GM04504 (cell line): Measurements from ENCODE around the gene FARP1.

Experiments used
- DNase-seq: peaks from one replicate; pipeline ENCODE4 v3.0.0-alpha.2; 2012; ENCODE audit warnings: low read depth

Gene FARP1

DNA sequence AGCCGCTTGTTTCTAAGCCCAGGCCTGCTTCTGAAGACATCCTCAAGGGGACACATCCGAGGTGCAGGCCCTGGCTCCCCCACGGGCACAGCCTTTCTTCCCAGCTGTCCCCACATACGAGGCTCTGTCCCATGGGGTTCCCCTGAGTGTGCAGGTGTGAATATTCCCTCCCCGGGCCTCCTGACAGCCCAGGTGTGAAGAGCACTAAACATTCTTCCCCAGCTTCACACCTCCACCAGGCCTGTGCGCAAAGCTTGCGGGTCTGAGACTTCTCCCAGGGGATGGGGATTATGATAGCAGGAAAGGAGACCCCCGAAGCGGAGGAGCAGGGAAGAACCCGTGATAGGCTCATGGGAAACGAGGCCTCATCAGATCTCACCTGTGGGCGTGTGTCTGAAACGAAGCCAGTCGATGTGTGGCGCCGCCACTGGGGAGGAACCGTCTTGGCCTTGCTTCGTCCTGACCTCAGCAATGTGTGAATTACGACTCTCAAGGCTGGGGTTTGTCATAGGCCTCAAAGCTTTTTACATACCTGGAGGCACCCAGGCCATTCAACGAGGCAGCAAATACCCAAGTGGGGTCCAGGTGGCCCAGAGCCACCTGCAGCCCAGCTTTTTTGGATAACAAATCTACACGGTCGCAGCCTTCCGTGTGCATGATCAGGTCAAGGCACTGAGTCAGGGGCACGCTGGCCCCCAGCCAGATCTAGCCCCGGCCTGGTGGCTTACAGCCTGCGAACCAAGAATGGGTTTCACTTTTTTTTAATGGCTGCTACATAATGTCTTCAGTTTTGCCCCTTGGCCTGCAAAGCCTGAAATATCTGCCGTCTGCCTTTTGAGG lies 299.7 kb downstream of the FARP1 start:
- no peak for DNase-seq

- peak; percentile 83 for DNase-seq
Measured at GRCh38 chr13:98443329-98443728, 300.4 kb downstream of the FARP1 start.

GRCh38 chr13:98443800-98444325 lies 301.0 kb downstream of the FARP1 start:
- no peak for DNase-seq

- DNase-seq, result no peak
Measured at GRCh38 chr13:98444381-98444780, 301.5 kb downstream of the FARP1 start.

- no peak for DNase-seq
Measured at GRCh38 chr13:98445340-98446233, 302.7 kb downstream of the FARP1 start.

DNA sequence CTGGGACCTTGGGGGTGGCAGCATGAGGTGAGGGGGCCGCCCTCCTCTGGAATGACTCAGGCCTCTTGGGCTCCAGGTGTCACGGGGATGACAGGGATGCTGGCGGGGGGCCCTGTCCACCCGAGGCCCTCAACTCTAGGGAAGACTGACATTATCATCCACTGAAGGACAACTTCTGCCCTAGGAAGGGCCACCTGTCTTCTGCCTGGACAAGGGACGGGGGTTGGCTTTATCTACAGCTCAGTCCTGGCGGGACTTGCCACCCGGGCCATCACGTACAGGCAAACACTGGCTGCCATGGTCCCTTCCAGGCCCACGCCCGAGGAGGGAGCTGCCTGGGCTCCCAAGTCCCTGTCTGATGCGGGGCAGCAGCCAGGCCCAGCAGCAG lies 303.3 kb downstream of the FARP1 start:
- no peak for DNase-seq

GRCh38 chr13:98447130-98447529 lies 304.2 kb downstream of the FARP1 start:
- no peak for DNase-seq

DNA sequence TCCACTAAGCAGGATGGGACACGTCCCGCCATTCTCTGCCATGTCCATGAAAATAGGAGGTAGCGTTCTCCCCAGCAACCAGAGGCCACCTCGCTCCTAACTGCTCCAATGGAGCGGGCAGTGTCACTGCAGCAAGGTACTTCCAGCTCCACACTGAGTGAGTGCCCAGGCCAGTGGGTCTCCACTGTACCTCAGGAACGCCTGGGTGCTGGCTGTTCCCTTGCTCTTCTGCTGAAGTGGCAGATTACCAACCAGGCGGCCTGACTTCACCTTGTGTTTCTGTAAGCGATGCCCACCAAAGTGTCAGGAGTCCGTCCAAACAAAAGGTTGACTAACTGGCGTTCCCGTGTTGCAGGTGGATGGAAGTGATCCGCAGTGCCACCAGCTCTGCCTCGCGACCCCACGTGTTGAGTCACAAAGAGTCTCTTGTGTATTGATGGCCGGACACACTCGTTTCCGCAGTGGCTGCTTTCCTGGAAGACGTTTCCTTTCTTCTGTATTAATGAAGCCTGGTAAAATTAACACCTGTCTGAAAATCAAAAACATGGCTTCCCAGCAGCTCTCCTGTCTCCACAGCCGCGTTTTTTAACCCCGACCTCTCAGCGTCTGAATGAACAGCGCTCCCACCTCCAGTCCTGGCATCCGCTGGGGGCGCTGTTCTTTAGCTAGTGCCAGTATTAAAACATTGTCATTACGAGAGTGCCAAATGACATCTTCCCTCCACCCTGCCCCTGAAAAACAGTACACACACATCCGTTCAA lies 305.2 kb downstream of the FARP1 start:
- no peak for DNase-seq

DNA sequence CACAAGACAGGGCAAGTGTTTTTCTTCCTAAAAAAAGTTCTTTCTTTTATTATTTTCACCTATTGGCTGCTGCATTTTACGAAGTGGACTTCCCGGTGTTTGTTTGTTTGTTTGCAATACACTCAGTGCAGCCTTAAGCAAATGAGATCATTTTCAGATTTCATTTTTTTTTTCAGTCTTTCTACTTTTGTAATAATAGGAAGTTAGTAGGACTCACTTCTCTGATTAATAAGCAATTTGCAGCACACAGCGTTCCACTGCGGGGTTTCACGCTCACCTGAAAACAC lies 305.7 kb downstream of the FARP1 start:
- DNase-seq, result no peak

DNA sequence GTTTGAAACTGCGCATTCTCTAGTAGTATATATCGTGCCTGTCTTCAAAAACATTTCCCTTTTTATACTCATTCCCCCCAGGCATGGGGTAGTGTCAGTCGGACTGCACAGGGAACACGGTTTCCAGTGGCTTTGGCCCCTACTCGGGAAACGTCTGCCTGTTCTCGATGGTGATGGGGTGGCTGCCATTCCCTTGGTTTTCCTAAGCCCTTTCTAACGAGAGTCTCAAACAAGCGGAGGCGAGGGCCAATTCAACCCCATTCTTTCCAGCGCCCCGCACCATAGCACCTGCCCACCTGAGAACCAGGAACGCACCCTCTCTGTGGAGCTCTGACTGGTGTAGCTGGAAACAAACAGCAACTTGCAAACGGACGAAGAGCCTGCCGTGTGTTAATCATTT lies 306.4 kb downstream of the FARP1 start:
- DNase-seq, result no peak

DNA sequence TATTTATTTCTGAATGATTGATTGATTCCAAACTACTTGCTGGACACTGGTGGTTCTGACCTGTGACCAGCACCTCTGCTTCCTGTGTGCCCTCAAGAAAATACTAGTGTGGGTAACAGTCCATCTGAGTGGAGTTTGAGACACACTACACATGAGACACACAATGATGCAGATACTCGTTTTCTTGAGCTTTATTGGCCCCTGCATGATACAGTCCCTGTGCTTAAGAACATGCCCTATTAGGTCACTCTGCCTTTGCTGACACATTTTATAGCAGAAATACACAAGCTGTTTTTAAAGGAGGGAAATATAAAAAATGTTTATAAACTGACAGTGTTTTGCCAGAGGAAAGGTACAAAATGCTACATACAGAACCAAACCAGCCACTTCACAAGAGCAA lies 307.1 kb downstream of the FARP1 start:
- DNase-seq, result no peak

- DNase-seq, result no peak
Measured at GRCh38 chr13:98450539-98451111, 307.7 kb downstream of the FARP1 start.

GRCh38 chr13:98451676-98452470 lies 309.0 kb downstream of the FARP1 start:
- DNase-seq, result no peak

GRCh38 chr13:98452851-98453843 lies 310.3 kb downstream of the FARP1 start:
- DNase-seq, result no peak

- DNase-seq, result peak; percentile 91
Measured at GRCh38 chr13:98454389-98454881, 311.5 kb downstream of the FARP1 start.

GRCh38 chr13:98456413-98456845 lies 313.5 kb downstream of the FARP1 start:
- no peak for DNase-seq

GRCh38 chr13:98457053-98457452 lies 314.2 kb downstream of the FARP1 start:
- DNase-seq, result no peak

GRCh38 chr13:98458431-98458830 lies 315.5 kb downstream of the FARP1 start:
- no peak for DNase-seq

DNA sequence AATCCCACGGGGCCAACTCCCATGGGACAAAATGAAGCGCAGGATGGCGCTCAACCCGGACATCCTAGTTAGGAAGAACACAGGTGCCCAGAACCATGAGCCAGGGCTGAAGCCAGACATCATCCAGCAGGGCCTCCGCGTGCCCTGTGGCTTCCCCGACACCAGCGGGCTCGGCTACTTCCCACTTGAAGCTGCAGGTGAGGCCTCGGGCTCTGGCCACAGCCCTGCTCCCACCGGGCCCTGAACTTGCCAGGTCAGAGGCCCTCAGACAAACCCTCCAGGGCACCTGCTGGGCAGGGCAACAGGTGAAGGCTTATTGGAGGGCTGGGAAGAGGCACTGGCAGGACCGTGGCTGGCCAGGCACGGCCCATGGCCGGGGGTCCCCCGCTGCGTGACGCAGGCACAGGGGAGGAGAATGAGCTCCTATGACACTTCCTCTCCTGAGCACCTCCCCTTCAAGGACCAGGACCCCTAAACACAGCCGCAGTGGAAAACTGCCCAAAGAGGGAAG lies 316.3 kb downstream of the FARP1 start:
- DNase-seq, result no peak
